Middle frontal gyrus (tissue), 1 donor: ENCODE data around the gene SPATA16.
"Not testable (repeated sequence)": the region's sequence is repeated elsewhere in the genome, so short reads cannot be mapped to it uniquely, and the experiment has no call there.

ENCODE experiments used
- DNase-seq: peaks from one replicate; pipeline ENCODE4 v3.0.0-alpha.2; 2015; ENCODE audit warnings: low spot score; ENCODE audit errors: extremely low spot score

SPATA16 gene

DNA sequence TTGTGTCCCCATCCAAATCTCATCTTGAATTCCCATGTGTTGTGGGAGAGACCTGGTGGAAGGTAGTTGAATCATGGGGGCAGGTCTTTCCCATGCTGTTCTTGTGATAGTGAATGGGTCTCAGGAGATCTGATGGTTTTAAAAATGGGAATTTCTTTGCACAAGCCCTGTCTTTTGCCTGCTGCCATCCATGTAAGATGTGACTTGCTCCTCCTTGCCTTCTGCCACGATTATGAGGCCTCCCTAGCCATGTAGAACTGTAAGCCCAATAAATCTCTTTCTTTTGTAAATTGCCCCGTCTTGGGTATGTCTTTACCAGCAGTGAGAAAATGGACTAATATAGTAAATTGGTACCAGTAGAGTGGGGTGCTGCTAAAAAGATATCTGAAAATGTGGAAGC is 261.7 kb downstream of the SPATA16 start:
- not testable (repeated sequence) for DNase-seq

DNA sequence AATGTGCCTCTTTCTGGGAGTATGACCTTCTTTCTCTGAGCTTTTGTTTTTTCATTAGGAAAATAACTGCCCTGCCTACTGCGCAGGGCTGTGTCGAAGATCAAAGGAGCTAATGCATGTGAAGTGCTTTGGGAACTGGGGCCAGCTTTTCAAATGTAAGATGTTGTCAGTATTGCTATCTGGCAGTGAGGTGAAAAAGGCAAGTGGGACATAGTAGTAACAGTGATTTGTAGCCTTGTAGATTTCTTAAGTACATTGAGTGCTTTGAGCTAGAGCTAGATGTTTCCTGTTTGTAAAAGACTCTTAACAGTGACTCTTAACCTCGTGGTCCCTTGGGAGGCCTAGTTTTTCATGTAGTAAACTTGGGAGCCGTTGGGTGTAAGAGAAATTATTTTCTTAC is 264.0 kb downstream of the SPATA16 start:
- DNase-seq, result no peak

DNA sequence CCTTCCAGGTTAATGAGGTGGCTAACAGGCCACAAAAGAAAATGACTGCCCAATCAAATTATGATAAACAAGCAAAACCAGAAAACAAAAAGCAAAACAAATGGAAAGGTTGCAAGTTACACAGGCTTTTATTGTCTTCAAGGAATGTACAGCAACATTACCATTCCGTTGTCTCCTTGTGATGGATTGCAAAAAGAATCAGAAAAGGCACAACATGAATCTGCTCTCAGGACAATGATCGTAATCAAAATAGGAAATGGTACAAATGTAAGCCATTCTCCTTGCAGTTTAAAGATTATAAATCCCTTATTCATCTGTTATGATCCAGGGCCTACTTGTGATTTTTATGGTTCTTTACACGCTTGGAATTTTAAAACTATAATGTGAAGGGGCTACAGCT is 264.7 kb downstream of the SPATA16 start:
- DNase-seq, result no peak

DNA sequence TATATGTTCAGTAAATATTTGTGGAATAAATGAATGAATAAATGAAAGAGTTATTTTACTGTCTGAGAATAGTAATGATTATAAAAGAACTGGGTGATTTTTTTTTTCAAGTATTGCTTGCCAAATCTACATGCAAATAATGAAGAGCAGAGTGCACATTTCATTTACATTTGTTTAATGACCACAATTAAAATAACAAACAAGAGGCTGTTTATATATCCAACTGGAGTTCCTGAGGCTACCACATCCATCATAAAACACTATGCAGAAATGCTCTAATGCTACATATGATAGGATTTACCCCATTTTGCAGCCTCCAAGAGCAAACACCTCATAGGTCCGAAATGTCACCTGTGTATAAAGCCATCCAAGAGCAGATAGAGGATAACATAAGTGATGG is 266.0 kb downstream of the SPATA16 start:
- DNase-seq, result no peak

DNA sequence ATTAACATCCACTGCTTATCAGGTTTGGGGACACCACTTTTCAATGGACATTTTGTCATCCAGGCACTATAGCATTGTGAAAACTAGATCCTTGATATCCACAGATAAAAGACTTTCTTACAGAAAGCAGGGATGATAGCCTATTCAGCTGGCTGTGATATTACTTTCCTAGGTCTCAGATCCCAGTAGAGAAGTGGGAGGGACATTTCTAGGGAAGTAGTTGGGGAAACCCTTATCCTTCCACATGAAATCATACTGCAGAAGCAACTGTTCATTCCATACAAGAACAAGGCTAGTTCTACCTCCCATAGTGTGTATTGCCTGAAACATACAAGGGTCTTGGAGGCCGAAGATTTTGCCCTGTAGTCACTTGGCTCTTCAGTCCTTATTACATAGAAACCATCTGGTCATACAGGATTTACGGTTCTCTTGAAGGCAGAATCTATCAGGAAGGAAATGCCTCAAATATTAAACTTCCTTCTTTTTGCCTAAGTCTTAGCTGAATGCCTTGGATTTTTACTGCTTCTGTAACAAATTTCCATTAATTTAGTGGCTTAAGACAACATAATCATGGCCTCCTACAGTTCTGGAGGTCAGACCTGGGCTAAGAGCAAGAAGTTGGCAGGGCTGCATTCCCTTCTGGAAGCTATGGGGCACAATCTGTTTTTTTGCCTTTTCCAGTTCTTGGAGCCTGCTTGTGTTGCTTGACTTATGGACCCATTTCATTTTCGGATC is 271.1 kb downstream of the SPATA16 start:
- DNase-seq, result no peak

DNA sequence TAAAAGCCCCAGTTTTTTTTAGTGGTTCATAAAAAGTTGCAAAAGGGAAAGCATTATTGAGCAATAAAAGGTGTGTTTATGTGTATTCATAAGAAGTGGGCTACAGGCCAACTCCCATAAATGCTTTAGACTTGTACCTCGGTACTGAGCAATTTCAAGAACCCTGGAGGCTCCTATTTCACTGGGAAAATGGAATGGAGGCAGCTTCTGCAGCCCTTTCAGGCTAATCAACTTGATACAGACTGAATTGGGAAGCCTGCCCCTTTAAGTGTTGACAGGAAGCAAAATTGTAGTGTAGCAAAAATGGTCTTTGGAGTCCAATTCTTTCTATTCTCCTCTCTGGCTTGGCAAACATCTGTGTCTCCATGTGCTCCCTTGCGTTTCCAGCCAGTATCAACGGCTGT is 271.7 kb downstream of the SPATA16 start:
- DNase-seq, result no peak

DNA sequence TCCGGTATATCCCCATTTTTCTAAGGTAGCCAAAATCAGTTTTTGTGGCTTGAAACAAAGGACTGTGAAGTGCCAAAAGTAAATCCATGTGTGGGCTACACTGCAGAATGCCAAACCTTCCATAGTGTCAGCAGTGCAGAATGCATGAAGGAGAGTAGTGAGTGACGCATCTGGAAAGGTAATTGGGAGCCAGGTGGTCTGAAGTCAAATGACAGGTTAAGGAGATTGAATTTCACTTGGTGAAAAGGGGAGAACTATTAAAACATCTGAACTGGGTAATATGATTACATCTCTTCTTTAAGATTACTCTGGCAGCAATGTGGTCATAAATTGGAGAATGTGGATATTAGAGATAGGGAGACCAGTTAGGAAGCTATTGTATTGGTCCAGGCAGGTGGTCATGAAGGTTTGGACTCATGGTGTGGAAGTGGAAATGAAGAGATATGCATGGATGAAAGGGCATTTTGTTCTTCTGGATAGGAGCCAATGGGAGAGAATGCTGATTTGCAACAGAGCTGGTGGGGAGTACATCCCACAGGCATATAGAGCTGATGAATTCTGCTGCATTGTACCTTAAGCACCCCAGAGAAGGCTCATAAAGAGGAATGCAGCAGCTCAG is 272.3 kb downstream of the SPATA16 start:
- no peak for DNase-seq

DNA sequence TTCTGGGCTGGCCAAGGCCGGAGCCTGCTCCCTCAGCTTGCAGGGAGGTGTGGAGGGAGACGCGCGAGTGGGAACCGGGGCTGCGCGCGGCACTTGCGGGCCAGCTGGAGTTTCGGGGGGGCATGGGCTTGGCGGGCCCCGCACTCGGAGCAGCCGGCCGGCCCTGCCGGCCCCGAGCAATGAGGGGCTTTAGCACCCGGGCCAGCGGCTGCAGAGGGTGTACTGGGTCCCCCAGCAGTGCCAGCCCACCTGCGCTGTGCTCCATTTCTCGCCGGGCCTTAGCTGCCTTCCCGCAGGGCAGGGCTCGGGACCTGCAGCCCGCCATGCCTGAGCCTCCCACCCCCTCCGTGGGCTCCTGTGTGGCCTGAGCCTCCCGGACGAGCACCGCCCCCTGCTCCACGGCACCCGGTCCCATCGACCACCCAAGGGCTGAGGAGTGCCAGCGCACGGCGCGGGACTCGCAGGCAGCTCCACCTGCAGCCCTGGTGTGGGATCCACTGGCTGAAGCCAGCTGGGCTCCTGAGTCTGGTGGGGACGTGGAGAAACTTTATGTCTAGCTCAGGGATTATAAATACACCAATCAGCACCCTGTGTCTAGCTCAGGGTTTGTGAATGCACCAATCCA is 274.2 kb downstream of the SPATA16 start:
- not testable (repeated sequence) for DNase-seq

DNA sequence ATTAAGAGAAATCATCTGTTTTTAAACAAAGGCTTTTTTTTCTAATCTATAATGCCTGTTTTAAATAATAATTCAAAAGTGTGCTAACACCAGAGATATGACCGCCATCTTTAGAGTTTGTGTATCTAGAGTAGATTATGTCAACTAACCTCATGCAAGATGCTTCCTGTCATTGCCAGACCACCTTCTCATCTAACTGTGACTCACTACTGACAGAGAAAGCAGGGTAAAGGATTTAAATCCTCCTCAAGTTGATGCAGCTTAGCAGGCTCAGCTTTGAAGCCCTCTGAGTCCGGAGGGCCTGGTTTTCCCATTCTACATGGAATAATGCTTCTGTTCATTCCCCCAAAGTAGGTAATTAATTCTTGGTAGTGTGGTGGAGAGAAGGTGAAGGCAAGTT is 282.0 kb downstream of the SPATA16 start:
- DNase-seq, result no peak

DNA sequence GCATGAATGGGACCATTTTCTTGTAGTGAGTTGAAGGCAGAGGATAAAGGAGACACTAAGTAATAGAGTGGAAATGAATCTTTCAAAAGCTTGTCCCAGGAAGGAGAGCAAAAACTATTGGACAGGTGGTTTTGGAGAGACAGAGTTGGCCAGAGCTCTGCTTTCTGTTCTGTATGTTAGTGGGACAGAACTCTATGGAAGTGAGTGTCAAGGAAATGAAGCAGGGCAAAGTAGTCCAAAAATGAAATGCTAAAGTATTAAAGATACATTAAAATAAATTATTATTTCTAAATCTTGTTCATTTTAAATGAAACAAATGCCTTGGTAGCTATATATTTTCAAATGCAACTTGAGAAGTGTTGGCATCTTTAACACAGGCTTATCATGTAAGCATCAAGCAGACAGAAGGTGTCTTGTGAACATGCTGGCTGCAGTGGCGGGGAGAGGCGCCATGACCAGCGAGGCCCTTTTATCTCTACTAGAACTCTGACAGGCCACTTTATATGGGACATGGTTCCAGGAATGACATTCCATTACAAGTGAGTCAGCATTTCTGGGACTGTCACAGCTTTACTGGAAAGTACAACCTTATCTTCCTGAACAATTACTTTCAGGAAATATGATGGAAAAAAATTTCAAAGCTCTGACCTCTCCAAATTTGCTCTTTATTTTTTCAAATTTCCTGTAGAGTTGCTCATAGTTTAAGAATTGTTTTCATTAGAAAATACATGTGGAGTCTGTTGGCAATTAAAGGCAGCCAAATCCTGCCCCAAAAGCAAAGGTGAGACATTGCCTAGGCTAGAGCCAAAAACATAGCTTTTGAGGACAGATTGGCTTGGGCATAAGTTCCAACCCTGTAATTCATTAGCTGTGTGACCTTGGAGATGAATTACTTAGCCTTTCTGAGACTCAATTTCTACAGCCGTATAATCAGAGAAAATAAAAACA is 284.0 kb downstream of the SPATA16 start:
- DNase-seq, result no peak

DNA sequence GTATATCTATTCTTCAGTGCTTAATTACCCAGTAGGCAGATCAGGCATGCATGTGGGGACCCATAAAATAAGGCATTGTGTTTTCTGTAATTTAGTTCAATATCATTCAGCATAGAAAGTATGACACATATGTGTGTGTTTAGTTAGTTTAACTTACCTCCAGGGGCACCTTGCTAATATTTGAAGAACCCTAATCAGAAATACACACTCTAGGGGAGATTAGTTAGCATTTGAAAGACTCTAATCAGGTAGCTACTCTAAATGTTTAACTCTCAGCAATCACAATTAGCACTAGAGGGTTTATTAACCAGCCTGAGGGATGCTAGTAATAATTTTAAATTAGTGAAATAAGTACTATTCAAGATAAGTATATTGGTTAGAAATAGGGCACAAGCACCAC is 286.0 kb downstream of the SPATA16 start:
- no peak for DNase-seq

DNA sequence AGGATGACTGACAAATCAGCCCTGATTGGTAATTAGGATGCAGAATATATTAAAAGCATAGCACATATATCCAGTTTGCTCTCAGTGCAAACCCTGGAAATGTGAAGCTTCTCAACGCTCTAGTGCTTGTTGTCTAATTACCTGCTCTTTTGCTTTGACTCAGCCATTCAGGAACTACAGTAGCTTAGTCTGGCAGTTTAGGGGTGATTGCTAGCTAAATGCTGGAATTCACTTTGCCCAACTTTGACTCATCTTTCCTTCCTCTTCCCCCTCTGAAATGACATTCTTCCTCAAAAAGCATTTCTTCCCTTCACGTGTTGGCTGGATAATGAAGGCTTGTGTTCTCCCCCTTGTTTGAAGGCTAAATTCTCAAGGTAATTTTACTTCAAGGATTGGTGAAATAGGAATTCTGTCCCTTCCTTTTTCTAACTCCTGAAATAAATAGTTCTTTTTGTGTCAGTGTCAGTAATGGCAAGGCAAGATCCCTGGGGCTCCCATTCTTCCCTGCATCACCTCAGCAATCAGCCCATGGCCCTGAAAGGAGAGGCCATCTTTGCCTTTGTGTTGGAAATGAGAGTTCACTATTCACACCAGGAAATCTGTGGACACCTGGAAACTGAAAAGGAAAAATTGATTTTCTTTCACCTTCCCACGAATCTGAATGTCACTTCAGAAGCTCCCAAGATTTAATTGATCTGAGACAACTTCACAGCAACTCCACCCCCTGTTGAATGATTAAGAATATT is 286.9 kb downstream of the SPATA16 start:
- DNase-seq, result no peak

DNA sequence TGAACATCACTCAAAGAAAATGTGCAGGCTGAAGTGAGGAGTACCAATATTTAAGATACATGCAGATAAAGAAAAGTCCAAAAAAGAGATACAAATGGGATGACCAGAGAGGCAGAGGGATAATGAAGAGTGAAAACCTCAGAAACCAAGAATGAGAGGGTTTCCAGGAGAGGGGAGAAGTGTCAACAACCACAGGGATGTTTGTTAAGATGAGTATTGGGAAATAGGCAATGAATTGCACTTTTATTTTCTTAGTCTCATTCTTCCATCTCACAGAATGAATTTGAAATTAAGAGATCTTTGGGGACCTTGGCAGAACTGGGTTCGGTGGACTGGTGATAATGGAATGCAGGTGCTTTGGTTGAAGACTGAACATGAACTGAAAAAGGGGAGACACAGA is 288.0 kb downstream of the SPATA16 start:
- DNase-seq, result no peak

DNA sequence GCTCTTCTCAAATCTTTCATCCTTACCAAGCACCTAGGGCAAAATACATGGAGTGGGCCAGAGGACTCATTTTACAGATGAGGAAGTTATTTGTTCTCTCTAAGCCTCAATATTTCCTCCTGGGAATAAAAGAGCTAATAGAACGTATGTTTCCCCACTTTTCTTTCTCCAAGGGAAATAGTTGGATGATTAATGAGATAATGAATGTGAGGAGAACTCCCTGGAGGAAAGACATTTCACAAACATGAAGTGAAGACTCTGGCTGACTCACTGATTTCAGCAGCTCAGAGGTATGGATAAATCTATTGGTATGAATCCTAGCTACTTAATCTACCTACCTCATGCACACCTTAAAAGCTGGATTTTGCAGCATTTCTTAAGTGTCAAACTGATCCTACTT is 292.1 kb downstream of the SPATA16 start:
- no peak for DNase-seq

DNA sequence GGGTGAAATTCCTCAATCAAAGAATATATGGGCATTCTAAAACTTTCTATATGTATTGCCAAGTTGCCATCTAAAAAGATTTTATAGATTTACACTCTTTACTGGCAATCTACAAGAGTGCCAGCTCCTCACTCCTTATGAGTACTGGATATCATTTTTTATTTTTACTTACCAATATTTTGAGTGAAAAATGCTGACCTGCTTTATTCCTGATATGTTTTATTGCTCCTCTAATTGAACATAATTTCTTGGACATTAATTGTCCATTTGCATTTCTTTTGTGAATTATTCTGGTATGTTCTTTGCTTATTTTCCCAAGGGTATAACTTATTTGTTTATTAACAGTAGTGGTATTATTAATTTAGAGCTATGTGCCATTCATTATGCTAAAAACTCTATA is 293.7 kb downstream of the SPATA16 start:
- DNase-seq, result no peak

DNA sequence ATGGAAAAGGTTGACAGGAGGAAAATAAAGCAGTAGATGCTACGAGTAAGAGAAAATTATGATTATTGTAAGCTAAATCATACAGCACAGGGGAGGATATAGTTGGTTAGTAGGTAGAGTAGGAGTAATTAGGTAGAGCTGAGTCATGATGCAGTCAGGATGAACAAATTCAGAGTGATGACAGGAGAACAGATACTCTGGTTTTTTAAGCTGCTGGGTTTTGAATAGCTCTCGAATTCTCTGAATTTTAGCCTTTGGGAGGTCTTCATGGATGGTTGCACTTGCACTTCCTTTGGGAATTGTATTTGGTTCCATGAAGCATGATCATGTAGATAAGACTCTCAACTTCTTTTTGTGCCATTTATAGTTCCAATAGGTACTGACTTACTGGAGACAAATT is 294.3 kb downstream of the SPATA16 start:
- DNase-seq, result no peak

DNA sequence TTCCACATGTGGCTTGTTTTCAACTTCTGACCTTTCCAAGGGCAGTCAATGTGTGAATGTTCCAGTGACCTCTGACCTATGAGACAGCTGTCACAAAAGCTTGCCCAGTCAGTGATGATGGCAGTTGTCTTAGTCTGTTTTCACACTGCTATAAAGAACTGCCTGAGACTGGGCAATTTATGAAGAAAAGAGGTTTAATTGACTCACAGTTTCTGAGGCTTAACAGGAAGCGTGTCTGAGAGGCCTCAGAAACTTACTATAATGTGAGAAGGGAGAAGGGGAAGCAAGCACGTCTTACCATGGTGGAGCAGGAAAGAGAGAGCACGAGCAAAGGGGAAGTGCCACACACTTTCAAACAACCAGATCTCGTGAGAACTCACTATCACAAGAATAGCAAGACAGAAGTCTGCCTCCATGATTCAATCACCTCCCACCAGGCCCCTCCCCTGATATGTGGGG is 294.9 kb downstream of the SPATA16 start:
- no peak for DNase-seq

DNA sequence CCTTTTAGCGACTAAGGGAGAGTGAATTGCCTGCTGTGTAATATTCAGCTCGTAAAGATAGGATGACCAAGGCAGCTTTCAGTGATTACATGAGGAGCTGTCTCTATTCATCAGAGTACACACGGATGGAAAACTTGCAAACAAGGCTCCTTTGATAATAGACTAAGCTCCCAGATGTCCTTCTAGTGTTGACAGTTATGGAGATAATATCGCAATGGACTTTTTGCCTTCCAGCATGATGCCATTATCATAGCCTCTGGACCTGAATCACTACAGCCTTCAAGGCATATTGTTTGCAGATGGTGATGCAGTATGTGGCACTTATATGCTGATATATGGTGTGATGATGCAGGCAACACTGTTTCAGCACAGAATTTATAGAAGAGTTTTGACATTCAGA is 296.6 kb downstream of the SPATA16 start:
- no peak for DNase-seq

DNA sequence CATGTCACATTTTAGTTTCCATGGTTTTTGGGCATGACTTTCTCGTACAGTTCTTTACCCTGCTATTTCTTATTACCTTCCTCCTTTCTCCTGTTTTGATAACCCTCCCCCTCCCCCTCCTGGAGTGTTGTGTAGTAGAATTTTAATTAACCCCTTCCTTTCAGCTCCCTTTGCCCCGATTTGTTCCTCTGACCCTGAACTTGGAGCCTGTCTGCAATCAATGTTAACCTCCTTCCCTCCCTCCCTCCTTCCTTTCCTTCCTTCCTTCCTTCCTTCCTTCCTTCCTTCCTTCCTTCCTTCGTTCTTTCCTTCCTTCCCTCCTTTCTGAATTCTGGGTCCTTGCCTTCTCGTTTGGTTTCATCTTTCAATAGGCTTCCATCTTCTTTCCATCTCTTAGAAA is 300.1 kb downstream of the SPATA16 start:
- DNase-seq, result no peak

DNA sequence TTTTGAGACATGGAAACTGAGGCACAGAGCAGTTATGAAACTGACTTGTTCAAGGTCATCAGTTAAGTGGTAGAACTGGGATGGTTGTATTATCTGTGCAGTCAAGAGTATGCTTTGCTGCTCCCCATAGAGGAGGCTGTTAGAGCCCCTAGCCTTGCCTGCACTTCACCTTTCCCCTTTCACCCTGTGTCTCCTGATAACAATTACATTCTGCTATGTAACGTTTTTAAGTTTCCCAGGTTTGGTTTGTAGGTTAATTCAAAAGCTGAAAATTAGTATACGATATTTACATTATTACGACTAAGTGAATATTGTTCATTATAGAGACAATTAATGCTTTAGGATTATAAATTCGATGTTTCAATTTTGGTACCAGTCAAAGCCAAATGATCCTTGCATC is 300.6 kb downstream of the SPATA16 start:
- DNase-seq, result no peak

DNA sequence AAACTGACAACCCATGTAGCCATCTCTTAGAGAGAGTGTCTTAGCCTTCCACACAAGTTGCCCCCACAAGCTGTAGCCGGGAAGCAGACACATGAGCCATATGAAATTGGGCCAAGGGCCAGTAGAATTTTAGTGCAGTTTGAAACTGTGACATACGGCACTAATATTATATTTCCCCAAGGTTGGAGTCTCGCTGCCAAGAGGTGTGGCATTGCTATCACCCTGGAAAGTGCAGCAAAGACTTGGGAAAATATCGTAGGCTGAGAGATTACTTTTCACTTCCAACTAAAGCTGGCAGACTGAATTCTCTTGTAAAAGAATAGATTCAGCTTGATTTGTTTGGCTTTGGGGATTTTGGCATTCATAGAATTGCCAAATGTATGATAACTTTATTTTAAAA is 301.4 kb downstream of the SPATA16 start:
- DNase-seq, result no peak
